ENCODE measurements around the gene NPAS3.

NPAS3 gene

GRCh38 chr14:33696165-33696564 is 757.5 kb downstream of the NPAS3 start:
- H3K4me1 ChIP-seq (ENCODE audit: insufficient read depth, low read length): no peaks in the 10 kb centered on the region
- H2AFZ ChIP-seq (ENCODE audit: low read depth, low read length): no peak overlapping the region
- H3K79me2 ChIP-seq (ENCODE audit: insufficient read depth, low read length): no peaks in the 10 kb centered on the region
- ATAC-seq (ENCODE audit: insufficient read depth, low read depth) (no peak), DNase-seq (no peak)
- TF ChIP-seq EZH2 (IDR thresholded peaks at IDR 0.05; ENCODE audit: borderline replicate concordance, low read depth, low read length, severe bottlenecking) (no peak), CTCF (IDR thresholded peaks at IDR 0.05; ENCODE audit: borderline replicate concordance, extremely low read depth, low read length, poor library complexity, severe bottlenecking) (no peak)
- H3K27me3 ChIP-seq (ENCODE audit: insufficient read depth, low read length, poor library complexity): peaks cover 20% of the 10 kb centered on the region
- no peak overlapping the region for H3K4me2 ChIP-seq (ENCODE audit: insufficient read depth, low read length)
- H4K20me1 ChIP-seq (ENCODE audit: insufficient read depth, low read length): no peaks in the 10 kb centered on the region
- no peak overlapping the region for H3K27ac ChIP-seq (ENCODE audit: low read length)
- H3K9me3 ChIP-seq (ENCODE audit: insufficient read depth, low read length, severe bottlenecking): no peaks in the 10 kb centered on the region
- H3K36me3 ChIP-seq (ENCODE audit: insufficient read depth, low read length): no peaks in the 10 kb centered on the region
- H3K9ac ChIP-seq (ENCODE audit: low read depth, low read length): no peak overlapping the region
- no peak overlapping the region for H3K4me3 ChIP-seq (ENCODE audit: low read depth in 1 of 2, low read length in 2 of 2)

- ATAC-seq (ENCODE audit: insufficient read depth, low read depth) (no peak), DNase-seq (no peak)
- Histone ChIP-seq H3K9me3 (ENCODE audit: insufficient read depth, low read length, severe bottlenecking) (no peaks in the 10 kb centered on the region), H3K4me3 (ENCODE audit: low read depth in 1 of 2, low read length in 2 of 2) (no peak overlapping the region), H3K4me1 (ENCODE audit: insufficient read depth, low read length) (no peaks in the 10 kb centered on the region), H3K36me3 (ENCODE audit: insufficient read depth, low read length) (no peaks in the 10 kb centered on the region), H2AFZ (ENCODE audit: low read depth, low read length) (no peak overlapping the region), H3K27me3 (ENCODE audit: insufficient read depth, low read length, poor library complexity) (peaks cover 19% of the 10 kb centered on the region), H3K4me2 (ENCODE audit: insufficient read depth, low read length) (no peak overlapping the region), H3K27ac (ENCODE audit: low read length) (no peak overlapping the region), H3K9ac (ENCODE audit: low read depth, low read length) (no peak overlapping the region), H4K20me1 (ENCODE audit: insufficient read depth, low read length) (no peaks in the 10 kb centered on the region), H3K79me2 (ENCODE audit: insufficient read depth, low read length) (no peaks in the 10 kb centered on the region)
- TF ChIP-seq EZH2 (IDR thresholded peaks at IDR 0.05; ENCODE audit: borderline replicate concordance, low read depth, low read length, severe bottlenecking) (no peak), CTCF (IDR thresholded peaks at IDR 0.05; ENCODE audit: borderline replicate concordance, extremely low read depth, low read length, poor library complexity, severe bottlenecking) (no peak)
These were observed 760.8 kb downstream of the NPAS3 start for GRCh38 chr14:33699300-33699983.

GRCh38 chr14:33700052-33700451 is 761.4 kb downstream of the NPAS3 start:
- H3K4me1 ChIP-seq (ENCODE audit: insufficient read depth, low read length): no peaks in the 10 kb centered on the region
- no peak overlapping the region for H3K4me2 ChIP-seq (ENCODE audit: insufficient read depth, low read length)
- no peak overlapping the region for H3K9ac ChIP-seq (ENCODE audit: low read depth, low read length)
- no peak overlapping the region for H3K27ac ChIP-seq (ENCODE audit: low read length)
- H3K79me2 ChIP-seq (ENCODE audit: insufficient read depth, low read length): no peaks in the 10 kb centered on the region
- no peak overlapping the region for H2AFZ ChIP-seq (ENCODE audit: low read depth, low read length)
- H4K20me1 ChIP-seq (ENCODE audit: insufficient read depth, low read length): no peaks in the 10 kb centered on the region
- no peaks in the 10 kb centered on the region for H3K36me3 ChIP-seq (ENCODE audit: insufficient read depth, low read length)
- H3K4me3 ChIP-seq (ENCODE audit: low read depth in 1 of 2, low read length in 2 of 2): no peak overlapping the region
- H3K27me3 ChIP-seq (ENCODE audit: insufficient read depth, low read length, poor library complexity): peaks cover 19% of the 10 kb centered on the region
- ATAC-seq (ENCODE audit: insufficient read depth, low read depth) (no peak), DNase-seq (no peak)
- H3K9me3 ChIP-seq (ENCODE audit: insufficient read depth, low read length, severe bottlenecking): no peaks in the 10 kb centered on the region
- TF ChIP-seq EZH2 (IDR thresholded peaks at IDR 0.05; ENCODE audit: borderline replicate concordance, low read depth, low read length, severe bottlenecking) (no peak), CTCF (IDR thresholded peaks at IDR 0.05; ENCODE audit: borderline replicate concordance, extremely low read depth, low read length, poor library complexity, severe bottlenecking) (no peak)

All from DND-41 (cell line).